OCI-LY1 (cell line): Measurements from ENCODE around the gene RETN.

ENCODE experiments used
- EZH2 ChIP-seq: fragments of 200-600 bp; sonication (generic), shearing (Covaris generic); IDR thresholded peaks from 2 replicates; pipeline ENCODE4 v1.8.0; 2017; ENCODE audit warnings: borderline replicate concordance, mixed run types, mild to moderate bottlenecking, antibody characterized with exemption, low read length, moderate library complexity, mixed read lengths
- TF ChIP-seq, protein P1 (sequence below): fragments of 200-600 bp; sonication (generic), shearing (Covaris generic); IDR thresholded peaks from 2 replicates; pipeline ENCODE4 v1.5.1; 2017; ENCODE audit warnings: mild to moderate bottlenecking, antibody characterized with exemption, low read length, moderate library complexity, mixed read lengths

DNA sequence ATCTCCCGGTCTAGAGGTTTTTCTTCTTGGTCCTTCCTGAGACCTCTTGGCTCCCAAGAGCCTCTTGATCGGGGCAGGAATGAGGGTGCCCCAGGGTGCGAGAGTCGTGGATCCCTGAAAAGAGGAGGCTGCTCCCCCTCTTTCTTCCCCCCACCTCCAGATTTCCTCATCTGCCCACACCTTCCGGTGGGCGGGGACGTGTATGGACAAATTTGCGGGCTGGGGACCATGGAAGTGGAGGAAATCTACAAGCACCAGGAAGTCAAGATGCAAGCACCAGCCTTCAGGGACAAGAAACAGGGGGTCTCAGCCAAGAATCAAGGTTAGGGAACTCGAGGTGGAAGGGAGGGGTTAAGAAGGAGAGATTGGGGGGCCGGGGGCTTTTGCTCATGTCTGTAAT, 8.0 kb downstream of the RETN start, which contains the start of gene MCEMP1:
- TF ChIP-seq, protein P1, sequence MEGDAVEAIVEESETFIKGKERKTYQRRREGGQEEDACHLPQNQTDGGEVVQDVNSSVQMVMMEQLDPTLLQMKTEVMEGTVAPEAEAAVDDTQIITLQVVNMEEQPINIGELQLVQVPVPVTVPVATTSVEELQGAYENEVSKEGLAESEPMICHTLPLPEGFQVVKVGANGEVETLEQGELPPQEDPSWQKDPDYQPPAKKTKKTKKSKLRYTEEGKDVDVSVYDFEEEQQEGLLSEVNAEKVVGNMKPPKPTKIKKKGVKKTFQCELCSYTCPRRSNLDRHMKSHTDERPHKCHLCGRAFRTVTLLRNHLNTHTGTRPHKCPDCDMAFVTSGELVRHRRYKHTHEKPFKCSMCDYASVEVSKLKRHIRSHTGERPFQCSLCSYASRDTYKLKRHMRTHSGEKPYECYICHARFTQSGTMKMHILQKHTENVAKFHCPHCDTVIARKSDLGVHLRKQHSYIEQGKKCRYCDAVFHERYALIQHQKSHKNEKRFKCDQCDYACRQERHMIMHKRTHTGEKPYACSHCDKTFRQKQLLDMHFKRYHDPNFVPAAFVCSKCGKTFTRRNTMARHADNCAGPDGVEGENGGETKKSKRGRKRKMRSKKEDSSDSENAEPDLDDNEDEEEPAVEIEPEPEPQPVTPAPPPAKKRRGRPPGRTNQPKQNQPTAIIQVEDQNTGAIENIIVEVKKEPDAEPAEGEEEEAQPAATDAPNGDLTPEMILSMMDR: no peak
- TF ChIP-seq EZH2: no peak
